ENCODE data around the gene DLX6.

Gene DLX6

DNA sequence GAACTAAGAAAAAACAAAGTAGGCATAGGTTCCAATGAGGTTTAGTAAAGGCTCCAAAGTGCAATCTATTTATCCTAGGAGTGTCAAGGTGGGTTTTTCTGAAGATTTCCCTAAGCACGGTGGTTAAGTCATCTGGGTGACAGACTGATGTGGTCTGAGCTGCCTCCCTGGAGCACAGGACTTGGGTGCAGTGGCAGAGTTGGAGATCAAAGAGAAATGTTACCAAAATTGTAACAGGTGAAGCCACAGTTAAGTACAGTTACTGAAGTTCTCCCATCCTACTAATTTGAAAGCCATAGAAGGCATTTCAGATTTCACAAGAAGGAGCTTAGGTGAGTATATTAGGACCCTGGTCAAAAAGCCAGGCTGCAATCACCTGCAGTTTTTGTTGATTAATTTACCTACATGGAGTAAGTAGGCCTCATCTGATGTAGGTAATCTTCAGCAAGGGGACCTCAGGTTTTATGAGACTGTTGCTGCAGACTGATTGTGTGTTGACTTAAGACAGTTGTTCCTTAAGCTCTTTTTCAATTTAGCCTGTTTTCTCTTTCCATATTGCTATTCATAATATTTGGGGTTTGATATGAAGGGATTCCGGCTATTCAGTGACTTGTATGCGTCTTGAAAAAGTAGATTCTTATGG is 3.0 kb downstream of the DLX6 start:
- H3K4me3 ChIP-seq (ENCODE audit: low read length), result no peak overlapping the region
- H3K9ac ChIP-seq (ENCODE audit: low read length), result no peak overlapping the region
- no peak overlapping the region for H3K27ac ChIP-seq (ENCODE audit: low read depth, low read length)
- H3K36me3 ChIP-seq (ENCODE audit: control insufficient read depth, insufficient read depth, low read length), result no peaks in the 10 kb centered on the region
- H3K4me1 ChIP-seq (ENCODE audit: control insufficient read depth, insufficient read depth, low read length), result peaks cover 2% of the 10 kb centered on the region
- peaks cover 35% of the 10 kb centered on the region for H3K27me3 ChIP-seq (ENCODE audit: control insufficient read depth, insufficient read depth, low read length)

DNA sequence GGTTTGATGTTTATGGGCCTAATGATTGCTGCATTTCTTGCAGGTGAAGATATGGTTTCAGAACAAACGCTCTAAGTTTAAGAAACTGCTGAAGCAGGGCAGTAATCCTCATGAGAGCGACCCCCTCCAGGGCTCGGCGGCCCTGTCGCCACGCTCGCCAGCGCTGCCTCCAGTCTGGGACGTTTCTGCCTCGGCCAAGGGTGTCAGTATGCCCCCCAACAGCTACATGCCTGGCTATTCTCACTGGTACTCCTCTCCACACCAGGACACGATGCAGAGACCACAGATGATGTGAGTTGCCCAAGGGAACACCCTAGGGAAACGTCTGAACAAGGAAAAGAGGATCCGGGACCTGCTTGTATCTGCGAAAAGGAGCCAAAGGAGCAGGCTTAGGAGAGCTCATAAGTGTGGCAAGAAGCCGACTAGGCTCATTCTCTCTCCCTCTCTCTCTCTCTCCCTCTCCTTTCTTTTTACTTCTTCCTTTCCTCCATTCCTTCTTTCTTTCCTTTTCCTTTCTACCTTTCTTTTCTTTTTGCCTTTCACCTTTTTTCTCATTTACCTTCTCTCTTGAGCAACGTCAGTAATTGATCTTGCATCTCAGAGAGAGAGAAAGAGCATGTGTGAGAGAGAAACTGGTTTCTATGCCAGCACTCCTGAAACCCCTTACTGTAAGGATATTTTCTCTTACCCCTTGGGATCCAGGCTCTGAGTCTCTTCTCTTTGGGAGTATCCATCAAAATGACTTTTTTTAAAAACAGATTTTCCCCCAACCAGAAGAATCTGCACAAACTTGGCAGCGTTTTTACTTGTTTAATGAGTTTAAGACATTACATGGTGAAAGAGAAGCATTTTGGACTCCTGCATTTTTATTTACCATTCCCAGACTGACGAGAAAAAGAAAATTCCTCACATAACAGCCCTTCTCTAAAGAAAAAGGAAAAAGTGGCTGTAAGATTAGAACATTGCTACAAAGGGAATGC is 4.7 kb downstream of the DLX6 start:
- H3K4me3 ChIP-seq (ENCODE audit: low read length), result no peak overlapping the region
- H3K27me3 ChIP-seq (ENCODE audit: control insufficient read depth, insufficient read depth, low read length), result peaks cover 23% of the 10 kb centered on the region
- peaks cover 2% of the 10 kb centered on the region for H3K4me1 ChIP-seq (ENCODE audit: control insufficient read depth, insufficient read depth, low read length)
- H3K27ac ChIP-seq (ENCODE audit: low read depth, low read length), result no peak overlapping the region
- no peaks in the 10 kb centered on the region for H3K36me3 ChIP-seq (ENCODE audit: control insufficient read depth, insufficient read depth, low read length)
- H3K9ac ChIP-seq (ENCODE audit: low read length), result no peak overlapping the region

DNA sequence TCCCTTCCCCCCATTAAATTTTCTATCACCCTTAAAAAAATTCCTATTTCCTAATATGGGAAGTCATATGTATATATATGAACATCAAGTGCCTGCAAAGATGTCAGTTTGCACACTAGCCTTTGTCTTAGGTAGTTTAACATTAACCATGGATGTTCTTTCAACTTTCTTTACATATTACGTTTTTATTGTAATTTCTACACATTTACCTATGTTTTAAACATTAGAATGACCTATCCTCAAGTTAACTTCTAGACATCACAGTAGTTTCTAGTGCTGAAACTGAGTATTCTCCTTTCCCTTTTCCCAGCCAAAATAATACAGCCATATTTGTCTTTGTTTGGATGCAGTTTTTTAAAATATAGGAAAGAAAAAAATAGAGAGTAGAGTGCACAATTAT is 5.8 kb downstream of the DLX6 start:
- H3K36me3 ChIP-seq (ENCODE audit: control insufficient read depth, insufficient read depth, low read length), result no peaks in the 10 kb centered on the region
- H3K4me3 ChIP-seq (ENCODE audit: low read length), result no peak overlapping the region
- peaks cover 25% of the 10 kb centered on the region for H3K27me3 ChIP-seq (ENCODE audit: control insufficient read depth, insufficient read depth, low read length)

DNA sequence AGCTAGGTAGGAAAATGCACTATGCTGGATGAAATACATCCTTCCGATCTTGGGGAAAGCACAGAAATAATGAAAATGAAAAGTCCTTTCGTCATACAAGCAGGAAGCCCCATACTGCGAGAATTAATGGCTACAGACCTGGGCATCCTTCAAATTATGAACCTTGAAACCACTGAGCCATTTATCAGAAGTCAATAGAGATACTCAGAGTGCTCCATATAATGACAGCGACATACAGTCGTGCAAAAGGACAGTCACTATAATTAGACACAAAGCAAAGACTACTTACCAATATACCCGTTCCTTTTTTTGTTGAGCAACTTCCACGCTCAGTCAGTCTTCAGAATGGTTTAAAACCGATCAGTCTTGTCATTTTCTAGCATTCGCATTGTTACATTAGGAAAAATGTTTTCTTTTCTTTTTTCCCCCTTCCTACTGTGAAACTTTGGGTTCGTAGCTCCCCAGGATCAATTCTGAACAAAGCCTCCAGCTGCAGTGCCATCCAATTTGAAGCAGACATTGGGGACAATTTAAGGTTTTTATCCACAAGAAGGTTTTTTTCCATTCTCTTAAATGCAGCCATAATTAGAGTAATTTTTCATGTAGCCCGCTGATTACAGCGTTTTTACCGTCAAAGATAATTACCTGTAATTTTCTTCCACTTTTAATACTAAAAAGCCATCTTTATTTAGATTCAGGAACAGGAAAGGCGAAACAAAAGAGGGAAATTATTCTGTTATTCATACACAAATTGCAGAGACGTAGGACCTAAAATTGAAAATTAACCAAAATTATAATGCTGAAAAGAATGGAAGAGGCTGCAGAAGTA is 6.4 kb downstream of the DLX6 start:
- Histone ChIP-seq H3K9ac (ENCODE audit: low read length) (no peak overlapping the region), H3K27me3 (ENCODE audit: control insufficient read depth, insufficient read depth, low read length) (peaks cover 31% of the 10 kb centered on the region), H3K4me1 (ENCODE audit: control insufficient read depth, insufficient read depth, low read length) (no peaks in the 10 kb centered on the region), H3K4me3 (ENCODE audit: low read length) (no peak overlapping the region), H3K36me3 (ENCODE audit: control insufficient read depth, insufficient read depth, low read length) (no peaks in the 10 kb centered on the region), H3K27ac (ENCODE audit: low read depth, low read length) (no peak overlapping the region)

More for the DNA sequence above, 5.8 kb downstream of the DLX6 start:
- H3K9ac ChIP-seq (ENCODE audit: low read length), result no peak overlapping the region
- no peaks in the 10 kb centered on the region for H3K4me1 ChIP-seq (ENCODE audit: control insufficient read depth, insufficient read depth, low read length)
- no peak overlapping the region for H3K27ac ChIP-seq (ENCODE audit: low read depth, low read length)

DNA sequence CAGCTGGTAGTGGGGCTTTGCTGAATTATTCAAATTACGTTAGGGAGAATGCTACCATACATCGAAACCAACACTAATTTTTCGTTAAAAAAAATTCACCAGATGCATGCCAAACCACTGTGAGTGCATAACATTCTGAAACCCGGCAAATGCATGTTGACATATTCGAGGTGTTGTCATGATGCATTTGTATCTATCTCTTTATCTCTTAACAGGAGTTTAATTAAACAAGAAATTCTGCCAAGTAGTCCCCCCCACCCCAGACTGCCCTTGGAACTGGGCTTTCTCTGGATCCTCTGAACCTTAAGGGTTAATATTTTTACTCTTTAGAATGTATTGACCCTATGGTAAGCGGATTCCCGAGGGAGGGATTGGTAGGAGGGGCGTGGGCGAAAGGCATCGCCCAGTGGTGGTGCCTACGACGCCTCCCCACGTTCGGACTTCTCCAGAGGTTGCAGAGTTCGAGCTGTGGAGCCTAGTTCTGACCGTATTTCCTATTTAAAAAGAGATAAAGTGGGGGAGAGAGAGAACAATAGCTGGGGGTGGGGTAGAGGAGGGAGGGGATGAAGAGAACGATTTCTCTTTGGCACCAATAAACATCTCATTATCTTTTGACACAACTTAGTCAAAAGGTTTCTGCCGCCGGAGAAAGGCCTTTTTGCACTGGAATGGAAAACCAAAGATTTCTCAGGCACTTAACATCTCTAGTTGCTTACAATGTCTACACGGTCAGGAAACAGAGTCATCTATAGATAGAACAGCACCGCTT is 7.2 kb downstream of the DLX6 start:
- Histone ChIP-seq H3K27me3 (ENCODE audit: control insufficient read depth, insufficient read depth, low read length) (peaks cover 31% of the 10 kb centered on the region), H3K4me1 (ENCODE audit: control insufficient read depth, insufficient read depth, low read length) (no peaks in the 10 kb centered on the region), H3K9ac (ENCODE audit: low read length) (no peak overlapping the region), H3K4me3 (ENCODE audit: low read length) (no peak overlapping the region), H3K36me3 (ENCODE audit: control insufficient read depth, insufficient read depth, low read length) (no peaks in the 10 kb centered on the region), H3K27ac (ENCODE audit: low read depth, low read length) (no peak overlapping the region)

DNA sequence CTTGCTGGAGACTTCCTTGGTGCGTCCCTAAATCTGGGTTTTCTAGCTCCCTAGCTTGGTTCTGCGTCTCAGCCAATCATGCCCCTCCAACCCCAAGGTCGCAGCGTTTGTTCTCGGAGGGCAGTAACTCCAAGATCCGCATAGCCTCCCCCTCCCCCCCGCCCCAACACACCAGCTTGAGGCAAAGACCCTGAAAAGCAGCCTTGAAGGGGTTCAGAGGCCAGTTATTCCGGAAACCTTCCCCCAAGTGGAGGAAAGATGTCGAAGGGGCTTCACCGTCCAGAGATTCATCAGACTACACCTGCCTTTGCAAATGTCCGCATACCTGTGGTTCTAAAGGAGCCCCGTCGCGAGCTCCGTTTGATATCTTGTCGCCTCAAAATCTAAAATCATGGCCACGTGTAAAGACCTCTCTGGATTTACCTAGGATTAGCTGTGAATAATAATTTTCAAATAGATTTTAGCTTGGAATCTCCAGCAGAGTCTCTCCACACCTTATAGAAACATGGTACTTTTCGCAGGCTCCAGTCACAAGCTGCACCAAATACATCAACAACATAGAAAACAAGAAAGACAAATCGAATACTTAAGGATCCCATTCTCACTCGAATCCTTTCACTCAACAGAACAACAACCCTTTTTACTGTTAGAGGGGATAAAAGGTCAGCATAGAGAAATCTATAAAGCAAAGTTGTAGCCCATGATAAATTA is 7.9 kb downstream of the DLX6 start:
- Histone ChIP-seq H3K27ac (ENCODE audit: low read depth, low read length) (no peak overlapping the region), H3K27me3 (ENCODE audit: control insufficient read depth, insufficient read depth, low read length) (peaks cover 32% of the 10 kb centered on the region), H3K36me3 (ENCODE audit: control insufficient read depth, insufficient read depth, low read length) (no peaks in the 10 kb centered on the region), H3K4me1 (ENCODE audit: control insufficient read depth, insufficient read depth, low read length) (no peaks in the 10 kb centered on the region), H3K4me3 (ENCODE audit: low read length) (no peak overlapping the region), H3K9ac (ENCODE audit: low read length) (no peak overlapping the region)

DNA sequence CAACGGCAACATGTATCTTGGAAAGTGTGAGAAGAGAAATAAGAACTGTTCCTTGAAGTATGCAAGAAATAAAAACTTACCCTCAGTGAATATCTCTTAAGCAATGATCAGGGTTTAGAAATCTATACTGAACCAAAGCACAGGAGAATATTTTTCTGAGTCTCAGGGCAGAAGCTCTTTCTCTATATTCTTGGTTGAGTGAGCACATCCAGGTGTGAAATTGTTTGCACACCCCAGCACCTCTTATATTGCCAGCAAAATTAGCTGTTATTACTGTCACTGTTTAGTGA is 8.4 kb downstream of the DLX6 start:
- no peak overlapping the region for H3K9ac ChIP-seq (ENCODE audit: low read length)
- no peak overlapping the region for H3K4me3 ChIP-seq (ENCODE audit: low read length)
- no peaks in the 10 kb centered on the region for H3K4me1 ChIP-seq (ENCODE audit: control insufficient read depth, insufficient read depth, low read length)
- peaks cover 32% of the 10 kb centered on the region for H3K27me3 ChIP-seq (ENCODE audit: control insufficient read depth, insufficient read depth, low read length)
- no peak overlapping the region for H3K27ac ChIP-seq (ENCODE audit: low read depth, low read length)
- no peaks in the 10 kb centered on the region for H3K36me3 ChIP-seq (ENCODE audit: control insufficient read depth, insufficient read depth, low read length)

DNA sequence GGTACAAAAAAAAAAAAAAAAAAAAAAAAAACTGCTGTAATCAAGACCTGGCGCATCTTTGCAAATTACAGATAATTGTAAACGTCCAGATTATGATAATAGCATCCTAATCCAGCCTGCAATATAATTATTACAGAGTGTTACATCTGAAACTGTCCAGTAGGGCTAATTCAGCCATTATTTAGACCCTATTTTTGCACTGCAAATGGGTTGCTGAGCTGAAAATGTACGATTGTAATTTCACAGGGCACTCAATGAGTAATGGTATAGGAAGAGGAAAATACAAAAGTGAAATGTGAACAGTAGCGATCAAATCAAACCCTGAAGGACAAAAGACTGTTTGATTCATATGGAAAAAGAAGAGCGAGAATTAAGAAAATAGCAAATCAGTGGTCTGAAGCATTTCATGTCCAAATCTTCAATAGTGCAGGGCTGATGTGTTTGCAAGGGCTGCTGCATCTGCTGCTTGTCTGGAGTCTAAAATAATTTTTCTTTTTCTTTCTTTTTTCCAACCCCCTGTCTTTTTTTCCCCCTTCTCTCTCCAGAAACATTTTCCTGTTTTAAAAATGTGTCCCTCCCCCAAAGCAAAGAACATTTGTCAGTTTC is 8.9 kb downstream of the DLX6 start:
- Histone ChIP-seq H3K27ac (ENCODE audit: low read depth, low read length) (no peak overlapping the region), H3K4me3 (ENCODE audit: low read length) (no peak overlapping the region), H3K36me3 (ENCODE audit: control insufficient read depth, insufficient read depth, low read length) (no peaks in the 10 kb centered on the region), H3K9ac (ENCODE audit: low read length) (no peak overlapping the region), H3K4me1 (ENCODE audit: control insufficient read depth, insufficient read depth, low read length) (no peaks in the 10 kb centered on the region), H3K27me3 (ENCODE audit: control insufficient read depth, insufficient read depth, low read length) (peaks cover 34% of the 10 kb centered on the region)

DNA sequence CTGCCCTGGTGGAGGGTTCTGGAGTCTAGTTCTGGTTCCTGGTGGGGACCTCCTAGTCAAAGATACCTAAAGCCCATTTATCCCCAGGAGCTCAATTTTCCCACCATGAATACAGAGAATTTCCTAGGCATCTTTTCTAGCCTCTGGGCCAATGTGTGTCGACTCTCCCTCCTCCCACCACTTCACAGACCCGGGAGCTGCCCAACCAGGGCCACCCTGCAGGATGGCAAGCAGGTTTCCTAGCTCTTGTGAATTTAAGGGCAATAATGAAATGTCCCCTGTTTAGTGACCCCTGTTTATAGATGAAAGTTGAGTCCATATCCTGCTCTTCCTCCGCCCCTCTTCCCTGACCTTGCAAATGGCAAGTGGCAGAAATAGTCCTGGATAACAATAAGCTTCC is 9.9 kb downstream of the DLX6 start:
- Histone ChIP-seq H3K4me3 (ENCODE audit: low read length) (no peak overlapping the region), H3K36me3 (ENCODE audit: control insufficient read depth, insufficient read depth, low read length) (no peaks in the 10 kb centered on the region), H3K27me3 (ENCODE audit: control insufficient read depth, insufficient read depth, low read length) (peaks cover 35% of the 10 kb centered on the region), H3K27ac (ENCODE audit: low read depth, low read length) (no peak overlapping the region), H3K9ac (ENCODE audit: low read length) (no peak overlapping the region), H3K4me1 (ENCODE audit: control insufficient read depth, insufficient read depth, low read length) (no peaks in the 10 kb centered on the region)

DNA sequence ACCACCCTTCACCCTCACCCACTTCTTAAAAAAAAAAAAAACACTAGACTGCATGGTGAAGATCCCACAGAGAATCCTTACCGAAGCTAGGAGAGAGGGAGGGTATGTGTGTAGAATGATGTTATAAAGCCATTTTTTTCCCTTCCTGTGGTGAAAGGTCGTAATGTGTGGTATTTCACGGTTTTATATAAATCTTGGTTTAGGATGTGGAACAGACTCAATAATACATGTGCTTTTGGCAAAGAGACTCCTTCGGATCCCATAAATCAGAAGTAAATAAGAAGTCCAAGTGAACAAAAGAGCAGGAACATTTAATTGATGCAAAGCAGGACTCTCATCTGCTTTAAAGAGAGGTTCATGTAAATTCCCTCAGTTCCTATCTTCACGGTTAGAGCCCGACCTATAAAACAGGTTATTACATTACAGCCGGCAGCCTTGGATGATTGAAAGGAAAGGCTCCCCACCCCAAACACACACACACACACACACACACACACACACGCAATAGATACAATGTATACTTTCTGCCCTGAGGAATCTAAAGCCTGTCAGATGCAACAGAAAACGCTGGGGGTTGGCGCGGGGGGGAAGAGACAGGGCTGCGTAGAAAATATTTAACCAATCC is 10.5 kb downstream of the DLX6 start:
- H3K27me3 ChIP-seq (ENCODE audit: control insufficient read depth, insufficient read depth, low read length), result peaks cover 41% of the 10 kb centered on the region
- no peak overlapping the region for H3K27ac ChIP-seq (ENCODE audit: low read depth, low read length)
- no peaks in the 10 kb centered on the region for H3K4me1 ChIP-seq (ENCODE audit: control insufficient read depth, insufficient read depth, low read length)
- H3K4me3 ChIP-seq (ENCODE audit: low read length), result no peak overlapping the region
- no peak overlapping the region for H3K9ac ChIP-seq (ENCODE audit: low read length)
- no peaks in the 10 kb centered on the region for H3K36me3 ChIP-seq (ENCODE audit: control insufficient read depth, insufficient read depth, low read length)
